ENCODE measurements around the gene SDHAF3. TPM values are rescaled to one million over a fixed set of nuclear protein-coding genes. Genes with fewer than 3 reads are reported as not detected.

The SDHAF3 gene
- 3.5 and 16.4 TPM in 2 replicates for total RNA-seq

DNA sequence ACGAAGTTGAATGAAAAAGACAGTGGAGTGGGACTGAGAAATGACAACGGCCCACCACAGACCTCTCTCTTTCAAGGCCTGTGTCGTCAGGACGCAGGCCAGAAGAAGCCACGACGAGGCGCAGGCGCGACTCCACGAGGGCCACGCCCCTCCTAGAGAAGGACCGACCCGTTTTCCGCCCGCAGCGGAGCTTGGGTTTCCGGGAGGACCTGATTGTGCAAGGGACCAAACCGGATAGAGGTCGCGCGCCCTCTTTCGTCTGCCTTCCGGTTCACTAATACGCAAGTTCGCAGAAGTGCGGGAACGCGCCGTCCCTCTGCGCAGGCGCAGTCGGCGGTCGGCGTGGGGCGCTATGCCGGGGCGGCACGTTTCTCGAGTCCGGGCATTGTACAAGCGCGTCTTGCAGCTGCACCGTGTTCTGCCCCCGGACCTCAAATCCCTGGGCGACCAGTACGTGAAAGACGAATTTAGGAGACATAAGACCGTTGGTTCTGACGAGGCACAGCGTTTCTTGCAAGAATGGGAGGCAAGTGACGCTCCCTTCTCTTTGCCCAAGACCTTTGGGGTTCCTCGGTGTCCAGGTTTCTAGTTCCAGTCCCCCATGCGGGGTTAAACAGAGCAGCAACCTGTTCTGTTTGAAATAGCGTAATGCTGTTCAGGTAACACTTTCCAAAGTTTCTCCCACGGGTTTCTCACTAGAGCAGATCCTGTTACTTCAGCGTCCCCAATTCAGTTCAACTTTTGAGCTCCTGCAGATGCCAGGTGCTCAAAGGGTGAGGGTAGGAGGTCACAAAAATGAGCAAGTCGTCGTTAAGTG is at the start of gene SDHAF3:
TSS of gene SDHAF3 (plus strand) at position 327 of the 817 bp plus-strand sequence. CDS start at position 353, 26 bp downstream.

Other genes with a start within 250 kb of the SDHAF3 start
- gene DLX6, start 112.1 kb upstream of the SDHAF3 start, total RNA-seq, result not detected in 2 replicates
- not detected in 2 replicates for gene DLX5, start 92.9 kb upstream of the SDHAF3 start, total RNA-seq

Data from smooth muscle cell of trachea (primary cell).